Tibial nerve (tissue), 4 donors: ENCODE results near the gene ASB10. TPM values are rescaled to one million over a fixed set of nuclear protein-coding genes. Genes with fewer than 3 reads are reported as not detected.

Experiments used
- DNase-seq, 2 donors: peaks; one replicate each; pipeline ENCODE4 v3.0.0-alpha.2; 2019; ENCODE audit warnings: low spot score in 2 of 2
- H3K27ac ChIP-seq, 4 donors: fragments of 200-600 bp; sonication (generic) in 3 of 4; one replicate each; pipeline ENCODE4 v1.5.1; 2017 to 2019; ENCODE audit warnings: mild to moderate bottlenecking in 1 of 4
- H3K27me3 ChIP-seq, 2 donors: fragments of 200-600 bp; sonication (generic) in 1 of 2; one replicate each; pipeline versions ENCODE4 v1.5.1 to v1.6.0; 2017 to 2019
- H3K36me3 ChIP-seq, 3 donors: fragments of 200-600 bp; sonication (generic); one replicate each; pipeline ENCODE4 v1.5.1; 2018 to 2019
- H3K4me1 ChIP-seq, 4 donors: fragments of 200-600 bp; sonication (generic) in 3 of 4; one replicate each; pipeline ENCODE4 v1.5.1; 2017 to 2019
- H3K4me3 ChIP-seq, 4 donors: fragments of 200-600 bp; sonication (generic) in 3 of 4; one replicate each; pipeline ENCODE4 v1.5.1; 2017 to 2019; ENCODE audit warnings: mild to moderate bottlenecking in 1 of 4, moderate library complexity in 1 of 4
- H3K9me3 ChIP-seq, 4 donors: fragments of 200-600 bp; sonication (generic) in 3 of 4; one replicate each; pipeline ENCODE4 v1.5.1; 2017 to 2019
- EP300 ChIP-seq, 2 donors: sonication (generic); formaldehyde crosslinking; IDR thresholded peaks; one replicate each; pipeline ENCODE4 v1.6.1; 2017; ENCODE audit warnings: antibody characterized with exemption in 2 of 2, mild to moderate bottlenecking in 1 of 2
- POLR2A ChIP-seq, 2 donors: fragments of 450-650 bp; IDR thresholded peaks; one replicate each; pipeline ENCODE4 v1.6.1; 2017; ENCODE audit warnings: antibody characterized with exemption in 2 of 2, mild to moderate bottlenecking in 2 of 2, moderate library complexity in 2 of 2
- WGBS, 2 donors: methylation state at CpG; one replicate each; pipeline ENCODE4 v1.1.5; 2018; 5-methylcytosine and 5-hydroxymethylcytosine counted together
- total RNA-seq, 4 donors: library from RNA; depleted of rRNA; stranded (reverse); fragments of >200 nt; gene quantifications; one replicate each; pipeline ENCODE4 v1.1.0, GENCODE V29; 2016
- TF ChIP-seq, protein P1 (sequence below), 5 experiments: fragments of 200-600 bp in 3 of 5; fragments of 450-650 bp in 2 of 5; sonication (generic) in 3 of 5; IDR thresholded peaks; one replicate each; pipeline ENCODE4 v1.5.1; 2016 to 2019; ENCODE audit warnings: antibody characterized with exemption in 5 of 5, mild to moderate bottlenecking in 3 of 5, moderate library complexity in 2 of 5

The ASB10 gene, protein sequence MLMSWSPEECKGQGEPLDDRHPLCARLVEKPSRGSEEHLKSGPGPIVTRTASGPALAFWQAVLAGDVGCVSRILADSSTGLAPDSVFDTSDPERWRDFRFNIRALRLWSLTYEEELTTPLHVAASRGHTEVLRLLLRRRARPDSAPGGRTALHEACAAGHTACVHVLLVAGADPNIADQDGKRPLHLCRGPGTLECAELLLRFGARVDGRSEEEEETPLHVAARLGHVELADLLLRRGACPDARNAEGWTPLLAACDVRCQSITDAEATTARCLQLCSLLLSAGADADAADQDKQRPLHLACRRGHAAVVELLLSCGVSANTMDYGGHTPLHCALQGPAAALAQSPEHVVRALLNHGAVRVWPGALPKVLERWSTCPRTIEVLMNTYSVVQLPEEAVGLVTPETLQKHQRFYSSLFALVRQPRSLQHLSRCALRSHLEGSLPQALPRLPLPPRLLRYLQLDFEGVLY
- not detected for total RNA-seq

DNA sequence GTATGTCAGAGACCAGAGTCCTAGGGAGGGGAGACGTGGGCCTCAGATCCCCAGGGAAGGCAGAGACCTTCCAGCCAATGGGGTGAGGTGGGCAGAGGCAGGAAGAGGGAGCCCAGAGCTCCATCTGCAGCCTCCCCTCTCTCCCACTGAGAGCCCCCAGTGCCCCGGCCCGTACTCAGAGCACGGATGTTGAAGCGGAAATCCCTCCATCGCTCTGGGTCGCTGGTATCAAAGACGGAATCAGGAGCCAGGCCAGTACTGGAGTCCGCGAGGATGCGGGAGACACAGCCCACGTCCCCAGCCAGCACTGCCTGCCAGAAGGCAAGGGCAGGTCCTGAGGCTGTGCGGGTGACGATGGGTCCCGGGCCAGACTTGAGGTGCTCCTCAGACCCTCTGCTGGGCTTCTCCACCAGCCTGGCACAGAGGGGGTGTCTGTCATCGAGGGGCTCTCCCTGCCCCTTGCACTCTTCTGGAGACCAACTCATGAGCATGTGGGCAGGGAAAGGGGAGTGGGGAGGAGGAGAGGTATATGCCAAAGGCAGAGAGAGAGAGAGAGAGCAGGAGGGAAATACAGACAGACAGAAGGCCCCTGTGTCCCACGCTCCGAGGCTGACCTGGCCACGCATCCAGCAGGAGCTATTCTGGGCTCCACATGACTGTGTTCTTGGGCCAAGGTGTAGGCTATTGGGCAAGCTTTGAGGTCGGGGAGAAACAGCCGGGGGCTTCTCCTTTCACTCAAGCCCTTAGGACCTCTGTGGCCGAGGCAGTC, at the start of gene ASB10:
ASB10 (minus strand) TSS at position 611 of the 769 bp plus-strand sequence; CDS start at position 491, 120 bp downstream.
- 55 to 70% methylated on average over 15 to 22 of the region's 22 CpGs for WGBS, 2 donors
- Histone ChIP-seq H3K36me3 (no peaks in the 10 kb centered on the region), H3K4me3 (no peak within 1 kb of the TSS), H3K9me3 (no peaks in the 10 kb centered on the region), H3K27ac (no peak within 1 kb of the TSS), H3K27me3 (peaks cover 0 to 11% of the 10 kb centered on the region in 2 donors), H3K4me1 (no peaks in the 10 kb centered on the region)
- DNase-seq: no peak
- TF ChIP-seq POLR2A (IDR thresholded peaks at IDR 0.05) (no peak), EP300 (IDR thresholded peaks at IDR 0.05) (no peak)
- TF ChIP-seq, protein P1, sequence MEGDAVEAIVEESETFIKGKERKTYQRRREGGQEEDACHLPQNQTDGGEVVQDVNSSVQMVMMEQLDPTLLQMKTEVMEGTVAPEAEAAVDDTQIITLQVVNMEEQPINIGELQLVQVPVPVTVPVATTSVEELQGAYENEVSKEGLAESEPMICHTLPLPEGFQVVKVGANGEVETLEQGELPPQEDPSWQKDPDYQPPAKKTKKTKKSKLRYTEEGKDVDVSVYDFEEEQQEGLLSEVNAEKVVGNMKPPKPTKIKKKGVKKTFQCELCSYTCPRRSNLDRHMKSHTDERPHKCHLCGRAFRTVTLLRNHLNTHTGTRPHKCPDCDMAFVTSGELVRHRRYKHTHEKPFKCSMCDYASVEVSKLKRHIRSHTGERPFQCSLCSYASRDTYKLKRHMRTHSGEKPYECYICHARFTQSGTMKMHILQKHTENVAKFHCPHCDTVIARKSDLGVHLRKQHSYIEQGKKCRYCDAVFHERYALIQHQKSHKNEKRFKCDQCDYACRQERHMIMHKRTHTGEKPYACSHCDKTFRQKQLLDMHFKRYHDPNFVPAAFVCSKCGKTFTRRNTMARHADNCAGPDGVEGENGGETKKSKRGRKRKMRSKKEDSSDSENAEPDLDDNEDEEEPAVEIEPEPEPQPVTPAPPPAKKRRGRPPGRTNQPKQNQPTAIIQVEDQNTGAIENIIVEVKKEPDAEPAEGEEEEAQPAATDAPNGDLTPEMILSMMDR (IDR thresholded peaks at IDR 0.05): no peak

DNA sequence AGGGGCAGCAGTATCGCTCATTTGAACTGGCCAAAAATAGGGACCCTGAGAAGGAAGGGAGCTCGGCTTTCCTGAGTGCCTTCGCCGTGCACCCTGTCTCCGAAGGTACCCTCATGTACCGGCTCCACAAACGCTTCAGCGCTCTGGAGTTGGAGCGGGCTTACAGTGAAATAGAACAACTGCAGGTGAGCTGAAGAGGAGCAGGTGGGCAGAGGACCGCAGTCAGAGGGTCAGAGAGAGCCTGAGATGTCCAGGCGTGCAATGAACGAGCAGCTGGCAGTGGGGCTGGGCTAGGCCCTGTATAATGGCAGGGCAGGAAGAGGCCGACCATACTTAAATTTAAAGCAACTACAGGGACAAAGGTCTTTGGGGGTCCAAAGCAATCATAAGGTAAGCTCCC, 49.4 kb upstream of the ASB10 start:
- WGBS, 2 donors: 85 to 87% methylated on average over 13 of the region's 13 CpGs
- TF ChIP-seq, protein P1 (IDR thresholded peaks at IDR 0.05): no peak
- TF ChIP-seq EP300 (IDR thresholded peaks at IDR 0.05) (no peak), POLR2A (IDR thresholded peaks at IDR 0.05) (no peak)
- no peaks in the 10 kb centered on the region for H3K27me3 ChIP-seq
- H3K36me3 ChIP-seq: peaks cover 0 to 68% (median 13%) of the 10 kb centered on the region in 3 donors
- DNase-seq: no peak
- H3K4me3 ChIP-seq: no peak overlapping the region
- H3K27ac ChIP-seq: no peak overlapping the region
- H3K9me3 ChIP-seq: no peaks in the 10 kb centered on the region
- H3K4me1 ChIP-seq: peaks cover 0 to 35% (median 19%) of the 10 kb centered on the region in 4 donors

DNA sequence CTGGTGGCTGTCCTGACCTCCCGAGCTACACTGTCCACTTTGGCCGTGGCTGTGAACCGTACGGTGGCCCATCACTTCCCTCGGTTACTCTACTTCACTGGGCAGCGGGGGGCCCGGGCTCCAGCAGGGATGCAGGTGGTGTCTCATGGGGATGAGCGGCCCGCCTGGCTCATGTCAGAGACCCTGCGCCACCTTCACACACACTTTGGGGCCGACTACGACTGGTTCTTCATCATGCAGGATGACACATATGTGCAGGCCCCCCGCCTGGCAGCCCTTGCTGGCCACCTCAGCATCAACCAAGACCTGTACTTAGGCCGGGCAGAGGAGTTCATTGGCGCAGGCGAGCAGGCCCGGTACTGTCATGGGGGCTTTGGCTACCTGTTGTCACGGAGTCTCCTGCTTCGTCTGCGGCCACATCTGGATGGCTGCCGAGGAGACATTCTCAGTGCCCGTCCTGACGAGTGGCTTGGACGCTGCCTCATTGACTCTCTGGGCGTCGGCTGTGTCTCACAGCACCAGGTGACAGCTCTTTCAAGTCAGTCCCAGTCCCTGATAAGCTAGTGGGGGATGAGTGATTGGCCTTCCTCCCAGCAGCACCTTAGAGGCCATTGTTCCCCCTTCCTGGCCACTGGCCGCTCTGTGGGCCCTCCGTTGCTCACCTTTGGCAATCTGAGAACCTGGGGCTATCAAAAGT, 48.2 kb upstream of the ASB10 start:
- no peak overlapping the region for H3K27ac ChIP-seq
- H3K4me3 ChIP-seq: no peak overlapping the region
- H3K4me1 ChIP-seq: peaks cover 0 to 36% (median 19%) of the 10 kb centered on the region in 4 donors
- 88 to 92% methylated on average over 18 to 28 of the region's 28 CpGs for WGBS, 2 donors
- peaks cover 0 to 56% (median 13%) of the 10 kb centered on the region in 3 donors for H3K36me3 ChIP-seq
- no peaks in the 10 kb centered on the region for H3K9me3 ChIP-seq
- DNase-seq: no peak
- no peaks in the 10 kb centered on the region for H3K27me3 ChIP-seq
- TF ChIP-seq POLR2A (IDR thresholded peaks at IDR 0.05) (no peak), EP300 (IDR thresholded peaks at IDR 0.05) (no peak)
- TF ChIP-seq, protein P1 (IDR thresholded peaks at IDR 0.05): no peak

DNA sequence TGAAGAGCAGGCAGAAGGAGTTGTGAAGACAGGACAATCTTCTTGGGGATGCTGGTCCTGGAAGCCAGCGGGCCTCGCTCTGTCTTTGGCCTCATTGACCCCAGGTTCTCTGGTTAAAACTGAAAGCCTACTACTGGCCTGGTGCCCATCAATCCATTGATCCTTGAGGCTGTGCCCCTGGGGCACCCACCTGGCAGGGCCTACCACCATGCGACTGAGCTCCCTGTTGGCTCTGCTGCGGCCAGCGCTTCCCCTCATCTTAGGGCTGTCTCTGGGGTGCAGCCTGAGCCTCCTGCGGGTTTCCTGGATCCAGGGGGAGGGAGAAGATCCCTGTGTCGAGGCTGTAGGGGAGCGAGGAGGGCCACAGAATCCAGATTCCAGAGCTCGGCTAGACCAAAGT, 46.8 kb upstream of the ASB10 start:
- Histone ChIP-seq H3K27me3 (no peaks in the 10 kb centered on the region), H3K27ac (peak overlapping the region in 2 of 4 donors; percentile 84 to 85), H3K9me3 (no peaks in the 10 kb centered on the region), H3K4me3 (peak overlapping the region in 1 of 4 donors; percentile 86), H3K36me3 (peaks cover 0 to 42% (median 10%) of the 10 kb centered on the region in 3 donors), H3K4me1 (peaks cover 0 to 36% (median 19%) of the 10 kb centered on the region in 4 donors)
- TF ChIP-seq POLR2A (IDR thresholded peaks at IDR 0.05) (no peak), EP300 (IDR thresholded peaks at IDR 0.05) (no peak)
- TF ChIP-seq, protein P1 (IDR thresholded peaks at IDR 0.05): no peak
- 63 to 71% methylated on average over 5 to 8 of the region's 9 CpGs for WGBS, 2 donors
- no peak for DNase-seq
